IMR-90 (cell line): ENCODE measurements around the gene PTH2. TPM values are rescaled to one million over a fixed set of nuclear protein-coding genes. Genes with fewer than 3 reads are reported as not detected.

Source experiments
- ATAC-seq: fragments of 200-7000 bp; cut with Tn5 transposase; 2 replicates; pipeline ENCODE4 v1.9.1; 2020; ENCODE audit warnings: low read depth, mild to moderate bottlenecking, moderate library complexity
- BruUV-seq: library from RNA; stranded (reverse); fragments of 400-500 nt; replicated peaks from 2 replicates; lab custom pipeline; 2021; lab: Mats Ljungman, UMichigan
- CTCF ChIA-PET: fragments of 300-600 bp; formaldehyde crosslinking; extraction: SDS; loops from one replicate; lab custom pipeline; 2021; ENCODE audit warnings: antibody characterized with exemption; lab: Yijun Ruan, JAX
- POLR2A ChIA-PET: fragments of 300-600 bp; sonication (Branson Sonifier 250); formaldehyde crosslinking; loops from one replicate; lab custom pipeline; 2022; ENCODE audit warnings: antibody characterized with exemption; ENCODE audit not compliant: unreplicated experiment; lab: Charles Lee
- DNase-seq: peaks from one replicate; pipeline ENCODE4 v3.0.0; 2013
- H2AFZ ChIP-seq: replicated peaks from 2 replicates; pipeline ENCODE3; 2013; ENCODE audit warnings: low read length, mild to moderate bottlenecking; ENCODE audit not compliant: poor library complexity
- H2AK5ac ChIP-seq: 2 replicates; pipeline ENCODE4 v1.6.1; 2013; ENCODE audit warnings: low read depth, low read length, inconsistent platforms
- H2AK9ac ChIP-seq: replicated peaks from 2 replicates; pipeline ENCODE3; 2013; ENCODE audit warnings: mild to moderate bottlenecking, low read depth, low read length, moderate library complexity; ENCODE audit not compliant: poor library complexity
- H2BK120ac ChIP-seq: 2 replicates; pipeline ENCODE4 v1.6.1; 2013; ENCODE audit warnings: low read depth, low read length, inconsistent platforms
- H2BK15ac ChIP-seq: 3 replicates; pipeline ENCODE4 v1.6.1; 2013; ENCODE audit warnings: low read depth, low read length, inconsistent platforms
- H2BK20ac ChIP-seq: 2 replicates; pipeline ENCODE4 v1.6.1; 2013; ENCODE audit warnings: low read depth, mild to moderate bottlenecking, inconsistent platforms, low read length, moderate library complexity
- H2BK5ac ChIP-seq: 2 replicates; pipeline ENCODE4 v1.6.1; 2013; ENCODE audit warnings: mild to moderate bottlenecking, low read depth, low read length, inconsistent platforms; ENCODE audit not compliant: poor library complexity, severe bottlenecking
- H3K14ac ChIP-seq: replicated peaks from 2 replicates; pipeline ENCODE4 v1.6.1; 2013; ENCODE audit warnings: low read depth, low read length, inconsistent platforms
- H3K18ac ChIP-seq: 2 replicates; pipeline ENCODE4 v1.6.1; 2013; ENCODE audit warnings: low read depth, low read length, control low read depth
- H3K23ac ChIP-seq: 2 replicates; pipeline ENCODE4 v1.6.1; 2013; ENCODE audit warnings: low read depth, low read length, inconsistent platforms
- H3K27ac ChIP-seq: 2 replicates; pipeline ENCODE4 v1.5.1; 2013; ENCODE audit warnings: mild to moderate bottlenecking, control low read depth, low read length; ENCODE audit not compliant: insufficient read depth
- H3K27me3 ChIP-seq: 2 replicates; pipeline ENCODE4 v1.6.1; 2013; ENCODE audit warnings: low read length; ENCODE audit not compliant: control insufficient read depth, insufficient read depth
- H3K36me3 ChIP-seq: 2 replicates; pipeline ENCODE4 v1.6.1; 2013; ENCODE audit warnings: low read length, mixed read lengths; ENCODE audit not compliant: control insufficient read depth, insufficient read depth
- H3K4ac ChIP-seq: 2 replicates; pipeline ENCODE4 v1.6.1; 2013; ENCODE audit warnings: low read depth, low read length, inconsistent platforms
- H3K4me1 ChIP-seq: 2 replicates; pipeline ENCODE4 v1.6.1; 2013; ENCODE audit warnings: low read length, mixed read lengths; ENCODE audit not compliant: control insufficient read depth, insufficient read depth
- H3K4me2 ChIP-seq: 2 replicates; pipeline ENCODE4 v1.6.1; 2013; ENCODE audit warnings: low read depth, mild to moderate bottlenecking, control low read depth, low read length, moderate library complexity
- H3K4me3 ChIP-seq: 2 replicates; pipeline ENCODE4 v1.5.1; 2013; ENCODE audit warnings: low read depth, mild to moderate bottlenecking, control low read depth, low read length, moderate library complexity; ENCODE audit not compliant: insufficient read depth
- H3K56ac ChIP-seq: 2 replicates; pipeline ENCODE4 v1.6.1; 2013; ENCODE audit warnings: low read length, inconsistent platforms; ENCODE audit not compliant: insufficient read depth; ENCODE audit errors: extremely low read depth
- H3K79me1 ChIP-seq, 2 experiments: 2 replicates each; pipeline ENCODE4 v1.6.1; 2013; ENCODE audit warnings: low read length in 2 of 2, inconsistent platforms in 1 of 2, low read depth in 1 of 2
- H3K9ac ChIP-seq: 2 replicates; pipeline ENCODE4 v1.6.1; 2013; ENCODE audit warnings: low read depth, low read length, control low read depth
- H3K9me1 ChIP-seq: 2 replicates; pipeline ENCODE4 v1.6.1; 2013; ENCODE audit warnings: low read length, inconsistent platforms; ENCODE audit not compliant: insufficient read depth
- H3K9me3 ChIP-seq: 2 replicates; pipeline ENCODE4 v1.6.1; 2013; ENCODE audit warnings: low read length; ENCODE audit not compliant: control insufficient read depth, insufficient read depth
- H4K20me1 ChIP-seq: 2 replicates; pipeline ENCODE4 v1.6.1; 2013; ENCODE audit warnings: low read length, inconsistent platforms; ENCODE audit not compliant: insufficient read depth
- H4K5ac ChIP-seq: 2 replicates; pipeline ENCODE4 v1.6.1; 2013; ENCODE audit warnings: mild to moderate bottlenecking, low read depth, low read length, control low read depth
- H4K8ac ChIP-seq, 2 experiments: 2 replicates each; pipeline ENCODE4 v1.6.1; 2013; ENCODE audit warnings: low read depth in 2 of 2, low read length in 2 of 2, control low read depth in 1 of 2, inconsistent platforms in 1 of 2
- H4K91ac ChIP-seq: 2 replicates; pipeline ENCODE4 v1.6.1; 2013; ENCODE audit warnings: low read depth, low read length, inconsistent platforms; ENCODE audit not compliant: insufficient read depth
- RAD21 ChIP-seq: IDR thresholded peaks from 2 replicates; pipeline ENCODE4 v1.6.1; 2012; ENCODE audit warnings: low read length, improper control_type of control experiment
- WGBS, 2 experiments: methylation state at CpG; one replicate each; pipeline versions ENCODE4 v1.1.5 to v1.1.7; 2013; ENCODE audit warnings: missing lambda C conversion rate in 2 of 2; ENCODE audit not compliant: insufficient read length in 1 of 2; ENCODE audit errors: extremely low coverage in 2 of 2; 5-methylcytosine and 5-hydroxymethylcytosine counted together
- dilution Hi-C: fragments of 300-500 bp; cut with HindIII; formaldehyde crosslinking; loops from one replicate; pipeline ENCODE4 v1.14.3; 2018; ENCODE audit warnings: low sequenced_read_pairs; ENCODE audit not compliant: unreplicated experiment
- in situ Hi-C: fragments of 300-500 bp; cut with MboI; formaldehyde crosslinking; loops from 3 replicates; pipeline ENCODE4 v1.14.3; 2019; ENCODE audit warnings: low sequenced_read_pairs, inconsistent platforms, mixed read lengths
- intact Hi-C: fragments of 100-400 bp; cut with micrococcal nuclease; formaldehyde crosslinking; loops from 2 replicates; pipeline ENCODE4 v1.10.0; 2022
- polyA plus RNA-seq, 3 experiments: library from polyadenylated mRNA; depleted of rRNA; stranded (reverse); fragments of >200 nt; gene quantifications; 2 replicates each; pipeline ENCODE4 v1.2.3, GENCODE V29; 2012; ENCODE audit warnings: low replicate concordance in 1 of 3
- total RNA-seq: library from RNA; depleted of rRNA; stranded (reverse); fragments of >200 nt; gene quantifications from 2 replicates; pipeline ENCODE4 v1.2.3, GENCODE V29; 2012

Gene PTH2
- total and polyA plus RNA-seq, 2 of the 4 experiments (the other 2 are of a cell fraction), result not detected

DNA sequence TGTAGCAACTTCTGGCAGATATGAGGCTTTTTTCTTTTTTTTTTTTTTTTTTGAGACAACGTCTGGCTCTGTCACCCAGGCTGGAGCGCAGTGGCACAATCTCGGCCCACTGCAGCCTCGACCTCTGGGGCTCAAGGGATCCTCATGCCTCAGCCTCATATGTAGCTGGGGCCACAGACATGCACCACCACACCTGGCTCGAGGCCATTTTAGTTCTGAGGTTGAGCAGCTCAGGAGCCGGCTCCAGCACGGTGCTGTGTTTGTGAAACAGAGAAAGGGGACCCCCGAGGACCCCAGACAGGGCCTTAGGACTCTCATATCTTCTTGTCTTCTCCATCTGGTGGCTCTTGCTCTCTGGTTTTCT lies 47.4 kb upstream of the PTH2 start:
- dilution Hi-C loops, result no loop called here

More for the DNA sequence above, 47.4 kb upstream of the PTH2 start:
- no peaks in the 10 kb centered on the region for H4K20me1 ChIP-seq
- CTCF ChIA-PET, result no interaction called here
- no peak overlapping the region for H3K4me2 ChIP-seq
- H4K91ac ChIP-seq, result no peak overlapping the region
- H3K9me3 ChIP-seq, result no peaks in the 10 kb centered on the region
- no peak overlapping the region for H2AFZ ChIP-seq
- no peak overlapping the region for H2BK15ac ChIP-seq
- no peak overlapping the region for H2BK120ac ChIP-seq
- no peak for DNase-seq
- H2AK9ac ChIP-seq, result no peak overlapping the region
- no peak overlapping the region for H4K5ac ChIP-seq
- in situ Hi-C loops (no loop called here), intact Hi-C loops (no loop called here)
- H3K9me1 ChIP-seq, result peaks cover 14% of the 10 kb centered on the region; the same call in 1 of the 2 replicates
- no TSS peak for BruUV-seq
- H4K8ac ChIP-seq, result no peak overlapping the region
- no peak overlapping the region for H2AK5ac ChIP-seq
- POLR2A ChIA-PET, result interaction anchor here (0.6 kb wide), 2 partner anchors 57 to 390 kb away, joined by 3 to 5 read pairs; partner anchors contain the start of gene RCN3
- no peak overlapping the region for H3K56ac ChIP-seq
- H3K4ac ChIP-seq, result no peak overlapping the region
- H3K14ac ChIP-seq, result no peak overlapping the region
- H3K27me3 ChIP-seq, result no peaks in the 10 kb centered on the region
- no peak for ATAC-seq
- H2BK20ac ChIP-seq, result no peak overlapping the region
- no peak overlapping the region for H3K23ac ChIP-seq
- TF ChIP-seq RAD21, result no peak
- no peak overlapping the region for H3K9ac ChIP-seq
- H3K79me1 ChIP-seq, result peaks cover 0 to 8% of the 10 kb centered on the region in 2 experiments; a peak in 2 of 4 replicates
- peaks cover 12% of the 10 kb centered on the region; the same call in 1 of the 2 replicates for H3K4me1 ChIP-seq
- peaks cover 3% of the 10 kb centered on the region; the same call in 1 of the 2 replicates for H3K36me3 ChIP-seq
- H3K18ac ChIP-seq, result no peak overlapping the region
- no peak overlapping the region for H2BK5ac ChIP-seq
- no CpG with 5 or more reads among the region's 8 CpGs for WGBS, 2 experiments
- H3K4me3 ChIP-seq, result no peak overlapping the region
- H3K27ac ChIP-seq, result no peak overlapping the region
